SK-N-SH (cell line): ENCODE data around the gene MAPK11. TPM values are rescaled to one million over a fixed set of nuclear protein-coding genes. Genes with fewer than 3 reads are reported as not detected.
A peak's percentile ranks its signal among the peaks of the same experiment; 100 is the strongest.

Experiments used
- CTCF ChIA-PET: fragments of 300-600, 350-600 bp; formaldehyde crosslinking; extraction: SDS; loops from one replicate; lab custom pipeline; 2021; lab: Yijun Ruan, JAX
- POLR2A ChIA-PET: fragments of 350-600 bp; sonication (Branson Sonifier 250); formaldehyde crosslinking; extraction: SDS; loops from one replicate; lab custom pipeline; 2020; ENCODE audit warnings: antibody characterized with exemption, inconsistent platforms; lab: Yijun Ruan, JAX
- DNase-seq: peaks from one replicate; pipeline ENCODE4 v3.0.0; 2012
- H2AFZ ChIP-seq: fragments of 200-600 bp; sonication (generic); 2 replicates; pipeline ENCODE4 v1.8.1; 2016; ENCODE audit warnings: antibody characterized with exemption, mild to moderate bottlenecking, low read depth
- H3F3A ChIP-seq: fragments of 200-600 bp; sonication (generic); replicated peaks from 2 replicates; pipeline ENCODE3; 2016; ENCODE audit warnings: antibody characterized with exemption, mild to moderate bottlenecking; ENCODE audit not compliant: insufficient read depth
- H3K27ac ChIP-seq, 2 experiments: fragments of 200-500 bp in 1 of 2; fragments of 200-600 bp in 1 of 2; sonication (Bioruptor generic) in 1 of 2; sonication (generic), shearing (Covaris generic) in 1 of 2; 2 replicates each; pipeline versions ENCODE4 v1.5.1 to v1.6.1; 2014 to 2016; ENCODE audit warnings: low read depth in 2 of 2, inconsistent platforms in 1 of 2, low read length in 1 of 2, mild to moderate bottlenecking in 1 of 2, mixed read lengths in 1 of 2
- H3K27me3 ChIP-seq: fragments of 200-600 bp; sonication (generic), shearing (Covaris generic); 2 replicates; pipeline ENCODE4 v1.6.1; 2016; ENCODE audit warnings: mixed run types; ENCODE audit not compliant: insufficient read depth
- H3K36me3 ChIP-seq, 2 experiments: fragments of 200-500 bp in 1 of 2; fragments of 200-600 bp in 1 of 2; sonication (Bioruptor generic) in 1 of 2; sonication (generic) in 1 of 2; replicated peaks in 1 of 2; 2 replicates each; pipeline versions ENCODE3 to v1.5.1; 2014 to 2016; ENCODE audit warnings: low read length in 1 of 2, mild to moderate bottlenecking in 1 of 2; ENCODE audit not compliant: insufficient read depth in 2 of 2, control insufficient read depth in 1 of 2
- H3K4me1 ChIP-seq, 2 experiments: fragments of 200-500 bp in 1 of 2; fragments of 200-600 bp in 1 of 2; sonication (Bioruptor generic) in 1 of 2; sonication (generic), shearing (Covaris generic) in 1 of 2; 2 replicates each; pipeline versions ENCODE4 v1.5.1 to v1.6.1; 2014 to 2016; ENCODE audit warnings: low read depth in 1 of 2, low read length in 1 of 2, mixed run types in 1 of 2; ENCODE audit not compliant: insufficient read depth in 2 of 2, control insufficient read depth in 1 of 2
- H3K4me2 ChIP-seq: fragments of 200-600 bp; sonication (generic), shearing (Covaris generic); 2 replicates; pipeline ENCODE4 v1.6.1; 2017; ENCODE audit warnings: mixed run types
- H3K4me3 ChIP-seq, 2 experiments: fragments of 200-500 bp in 1 of 2; fragments of 200-600 bp in 1 of 2; sonication (Bioruptor generic) in 1 of 2; sonication (generic), shearing (Covaris generic) in 1 of 2; 2 replicates each; pipeline versions ENCODE4 v1.5.1 to v1.8.1; 2014 to 2016; ENCODE audit warnings: low read depth in 2 of 2, inconsistent platforms in 1 of 2, low read length in 1 of 2, mild to moderate bottlenecking in 1 of 2, mixed read lengths in 1 of 2, moderate library complexity in 1 of 2
- H3K79me2 ChIP-seq: fragments of 200-600 bp; sonication (generic); 2 replicates; pipeline ENCODE4 v1.8.1; 2017; ENCODE audit warnings: mild to moderate bottlenecking; ENCODE audit not compliant: insufficient read depth
- H3K9ac ChIP-seq: fragments of 200-600 bp; sonication (generic); 2 replicates; pipeline ENCODE4 v1.6.1; 2017; ENCODE audit warnings: mixed run types
- H3K9me2 ChIP-seq: fragments of 200-600 bp; sonication (generic); 2 replicates; pipeline ENCODE4 v1.6.1; 2017; ENCODE audit warnings: mixed run types
- H3K9me3 ChIP-seq: fragments of 200-600 bp; sonication (generic); 2 replicates; pipeline ENCODE4 v1.6.1; 2017; ENCODE audit warnings: mixed run types, mild to moderate bottlenecking, moderate library complexity
- H4K20me1 ChIP-seq: fragments of 200-600 bp; sonication (generic); 2 replicates; pipeline ENCODE4 v1.6.1; 2017; ENCODE audit warnings: mild to moderate bottlenecking, mixed run types; ENCODE audit not compliant: insufficient read depth
- CHD2 ChIP-seq: fragments of 150-350 bp; IDR thresholded peaks from 2 replicates; pipeline ENCODE4 v1.6.1; 2018; ENCODE audit warnings: low read length; ENCODE audit not compliant: partially characterized antibody
- CTCF ChIP-seq: fragments of 200-600 bp; sonication (generic); IDR thresholded peaks from 2 replicates; pipeline ENCODE4 v1.6.1; 2017; ENCODE audit warnings: antibody characterized with exemption, mild to moderate bottlenecking, moderate library complexity
- ELF1 ChIP-seq: IDR thresholded peaks from 2 replicates; pipeline ENCODE4 v1.4.0; 2012
- EP300 ChIP-seq, 2 experiments: IDR thresholded peaks; 2 replicates each; pipeline versions ENCODE4 v1.4.0 to v1.6.1; 2012; ENCODE audit warnings: borderline replicate concordance in 1 of 2, low read depth in 1 of 2, low read length in 1 of 2
- EZH2phosphoT487 ChIP-seq: fragments of 200-600 bp; sonication (generic); IDR thresholded peaks from 2 replicates; pipeline ENCODE4 v1.6.1; 2017; ENCODE audit warnings: low read depth, mixed run types, mild to moderate bottlenecking, antibody characterized with exemption, moderate library complexity, borderline replicate concordance
- FOSL2 ChIP-seq: IDR thresholded peaks from 2 replicates; pipeline ENCODE4 v1.4.0; 2012; ENCODE audit warnings: low read depth, mild to moderate bottlenecking, moderate library complexity, borderline replicate concordance
- FOXM1 ChIP-seq: IDR thresholded peaks from 2 replicates; pipeline ENCODE4 v1.4.0; 2012; ENCODE audit warnings: low read depth, mild to moderate bottlenecking
- GATA2 ChIP-seq: sonication (generic); formaldehyde crosslinking; IDR thresholded peaks from 2 replicates; pipeline ENCODE4 v1.5.0; 2020; ENCODE audit warnings: mild to moderate bottlenecking, missing genetic modification reagents
- IRF3 ChIP-seq: fragments of 150-350 bp; IDR thresholded peaks from 2 replicates; pipeline ENCODE4 v1.6.1; 2016; ENCODE audit warnings: mild to moderate bottlenecking, low read depth, low read length
- JUND ChIP-seq: IDR thresholded peaks from 2 replicates; pipeline ENCODE4 v1.4.0; 2012
- MAX ChIP-seq: IDR thresholded peaks from 2 replicates; pipeline ENCODE4 v1.4.0; 2012; ENCODE audit warnings: low read depth
- MXI1 ChIP-seq: IDR thresholded peaks from 2 replicates; pipeline ENCODE4 v1.6.1; 2012; ENCODE audit warnings: mild to moderate bottlenecking, low read depth, low read length, improper control_type of control experiment
- POLR2AphosphoS5 ChIP-seq: IDR thresholded peaks from 2 replicates; pipeline ENCODE4 v1.6.1; 2012; ENCODE audit warnings: low read depth, low read length
- RAD21 ChIP-seq: IDR thresholded peaks from 2 replicates; pipeline ENCODE4 v1.6.1; 2012; ENCODE audit warnings: mild to moderate bottlenecking, low read length
- REST ChIP-seq: IDR thresholded peaks from 2 replicates; pipeline ENCODE4 v1.6.1; 2012; ENCODE audit warnings: mild to moderate bottlenecking, low read depth, low read length, moderate library complexity
- RFX5 ChIP-seq: IDR thresholded peaks from 2 replicates; pipeline ENCODE4 v1.6.1; 2012; ENCODE audit warnings: mild to moderate bottlenecking, improper control_type of control experiment, low read length
- RXRA ChIP-seq: IDR thresholded peaks from 2 replicates; pipeline ENCODE4 v1.4.0; 2012; ENCODE audit warnings: low read depth, mild to moderate bottlenecking, borderline replicate concordance
- SIN3A ChIP-seq: IDR thresholded peaks from 2 replicates; pipeline ENCODE4 v1.6.1; 2012; ENCODE audit warnings: low read depth, mild to moderate bottlenecking, low read length, moderate library complexity, borderline replicate concordance
- SMC3 ChIP-seq: IDR thresholded peaks from 2 replicates; pipeline ENCODE4 v1.6.1; 2012; ENCODE audit warnings: low read depth, low read length, improper control_type of control experiment
- TEAD4 ChIP-seq: IDR thresholded peaks from 2 replicates; pipeline ENCODE4 v1.4.0; 2012; ENCODE audit warnings: mild to moderate bottlenecking, borderline replicate concordance; ENCODE audit not compliant: insufficient read depth
- USF2 ChIP-seq: fragments of 150-350 bp; IDR thresholded peaks from 2 replicates; pipeline ENCODE4 v1.6.1; 2017; ENCODE audit warnings: antibody characterized with exemption, low read length, low read depth, borderline replicate concordance
- YY1 ChIP-seq: IDR thresholded peaks from 2 replicates; pipeline ENCODE4 v1.4.0; 2012; ENCODE audit warnings: low read depth, mild to moderate bottlenecking
- WGBS: methylation state at CpG from one replicate; pipeline ENCODE4 v1.1.6; 2017; ENCODE audit warnings: low lambda C conversion rate; 5-methylcytosine and 5-hydroxymethylcytosine counted together
- polyA plus RNA-seq, 3 experiments: library from polyadenylated mRNA; depleted of rRNA; stranded (reverse); fragments of >200 nt; gene quantifications; 2 replicates each; pipeline ENCODE4 v1.2.3, GENCODE V29; 2012

MAPK11 gene
- polyA plus RNA-seq, 1 of the 3 experiments (the other 2 are of a cell fraction): 36.0 TPM

GRCh38 chr22:50270666-50271394, 650 bp upstream of the MAPK11 start (continued):
- TF ChIP-seq USF2: no peak
- TF ChIP-seq SIN3A: 0 out of 2 replicates have a peak, but pooled peaks have one; percentile 38
- no peak for TF ChIP-seq MXI1
- no peak for TF ChIP-seq ELF1
- no peak for TF ChIP-seq SMC3
- no peak for TF ChIP-seq IRF3

- CTCF ChIA-PET: interaction anchor here (11.4 kb wide), 1 partner anchor 18 kb away, joined by 72 read pairs; the partner anchor contains the start of gene HDAC10
- no peak for TF ChIP-seq RFX5
- no peak for TF ChIP-seq RXRA
- TF ChIP-seq POLR2AphosphoS5: no peak
- no peak for TF ChIP-seq MAX
- no peak for TF ChIP-seq RAD21
- no peak for TF ChIP-seq CTCF
- no peak for TF ChIP-seq TEAD4
- no peak for TF ChIP-seq USF2
- no peak for TF ChIP-seq GATA2 (CRISPR knock-in tag)
- no peak for TF ChIP-seq FOSL2
- TF ChIP-seq REST: no peak
- TF ChIP-seq EZH2phosphoT487: no peak
- TF ChIP-seq FOXM1: no peak
- no peak for TF ChIP-seq JUND
- no peak for TF ChIP-seq EP300 (IDR thresholded peaks at IDR 0.05; ENCODE audit: borderline replicate concordance in 1 of 2, low read depth in 1 of 2, low read length in 1 of 2)
- no peak for TF ChIP-seq YY1
- no peak for TF ChIP-seq CHD2
Measured at GRCh38 chr22:50269573-50269969, 609 bp downstream of the MAPK11 start.

More at GRCh38 chr22:50269573-50269969, 609 bp downstream of the MAPK11 start:
- Histone ChIP-seq H3K9me2 (no peaks in the 10 kb centered on the region), H2AFZ (no peak overlapping the region), H3K27ac (peak overlapping the region in 1 of 2 experiments; percentile 85; a peak in 2 of 4 replicates), H3K4me1 (peaks cover 7 to 23% of the 10 kb centered on the region in 2 experiments; a peak in 2 of 4 replicates), H3K4me2 (peak overlapping the region; percentile 92), H4K20me1 (peaks cover 15% of the 10 kb centered on the region; the same call in 1 of the 2 replicates), H3K27me3 (no peaks in the 10 kb centered on the region), H3K36me3 (peaks cover 0 to 14% of the 10 kb centered on the region in 2 experiments), H3K9me3 (no peaks in the 10 kb centered on the region), H3K4me3 (peak overlapping the region; percentile 60 to 73), H3F3A (peaks cover 25% of the 10 kb centered on the region), H3K9ac (peak overlapping the region; percentile 70), H3K79me2 (no peaks in the 10 kb centered on the region)
- POLR2A ChIA-PET: interaction anchor here (1.0 kb wide), 1 partner anchor 18 kb away, joined by 4 read pairs; the partner anchor contains the start of gene HDAC10
- WGBS: no CpG with 5 or more reads among the region's 18 CpGs
- DNase-seq: peak; percentile 68
